ENCODE data around the gene TBXAS1. TPM values are rescaled to one million over a fixed set of nuclear protein-coding genes. Genes with fewer than 3 reads are reported as not detected.

TBXAS1 gene
- total RNA-seq, 1 donor from 2014 or later = 3.8 TPM

GRCh38 chr7:139941866-139942265, 112.8 kb downstream of the TBXAS1 start:
- intact Hi-C loops (cut with micrococcal nuclease) = no loop called here

GRCh38 chr7:139942636-139943035, 113.6 kb downstream of the TBXAS1 start:
- intact Hi-C loops (cut with micrococcal nuclease) = no loop called here

DNA sequence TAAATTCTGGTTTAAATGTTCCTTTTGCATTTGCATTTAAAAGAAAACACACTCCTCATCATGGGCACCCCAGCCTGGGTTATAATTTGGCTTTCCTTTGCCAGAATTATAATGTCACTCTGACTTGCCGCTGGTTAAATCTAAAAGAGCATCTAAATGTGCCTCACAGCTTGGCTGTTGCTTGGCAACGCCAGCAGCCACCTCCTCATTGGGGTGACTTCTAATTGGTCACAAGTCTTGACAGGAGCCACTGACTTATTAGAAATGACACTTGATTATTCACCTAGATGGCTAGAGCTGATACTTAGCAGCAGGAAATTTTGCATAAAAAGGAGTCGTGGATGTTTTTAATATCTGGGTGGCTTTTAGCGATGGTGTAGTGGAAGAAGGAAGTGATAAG, 114.3 kb downstream of the TBXAS1 start:
- intact Hi-C loops (cut with micrococcal nuclease) = no loop called here

- intact Hi-C loops (cut with micrococcal nuclease) = no loop called here
Measured at GRCh38 chr7:139944248-139944647, 115.2 kb downstream of the TBXAS1 start.

GRCh38 chr7:139946533-139946932, 117.5 kb downstream of the TBXAS1 start:
- intact Hi-C loops (cut with micrococcal nuclease) = no loop called here

- intact Hi-C loops (cut with micrococcal nuclease) = no loop called here
Measured at GRCh38 chr7:139947021-139947420, 118.0 kb downstream of the TBXAS1 start.

- intact Hi-C loops (cut with micrococcal nuclease) = no loop called here
Measured at GRCh38 chr7:139948167-139948566, 119.1 kb downstream of the TBXAS1 start.

DNA sequence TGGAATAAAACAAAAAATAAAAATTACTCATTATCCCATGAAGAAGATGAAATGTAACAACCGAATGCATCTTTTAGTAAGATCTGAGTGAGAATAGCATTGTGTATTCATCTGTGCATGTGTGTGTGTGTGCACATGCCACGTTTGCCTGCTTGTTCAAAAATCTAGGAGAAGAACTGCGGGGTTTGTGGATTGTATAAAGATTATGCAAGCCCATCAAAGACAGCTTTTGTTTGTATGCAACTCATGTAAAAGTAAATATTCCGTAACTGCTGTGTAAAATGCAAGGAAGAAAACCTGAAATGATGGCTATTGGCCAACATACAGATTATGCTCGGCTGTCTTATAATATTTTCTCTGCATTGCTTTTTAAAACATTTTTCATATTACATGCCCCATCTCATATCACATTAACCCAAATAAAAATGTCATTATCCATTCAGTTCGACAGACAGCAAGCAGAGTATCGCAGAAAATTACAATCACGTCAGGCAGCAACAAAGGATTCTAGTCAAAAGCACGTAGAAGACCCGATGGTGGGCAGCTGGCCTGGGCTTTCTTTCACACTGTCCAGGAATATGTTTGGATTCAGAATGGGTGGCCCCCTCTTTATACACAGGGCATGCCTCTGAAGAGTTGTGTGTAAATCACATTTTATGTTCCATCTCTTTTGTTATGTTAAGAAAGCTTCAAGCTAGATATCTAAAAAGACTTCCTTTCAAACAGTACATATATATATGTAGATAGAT, 119.7 kb downstream of the TBXAS1 start:
- intact Hi-C loops (cut with micrococcal nuclease) = no loop called here

- intact Hi-C loops (cut with micrococcal nuclease) = no loop called here
Measured at GRCh38 chr7:139949629-139950028, 120.6 kb downstream of the TBXAS1 start.

GRCh38 chr7:139950881-139951525, 121.9 kb downstream of the TBXAS1 start:
- intact Hi-C loops (cut with micrococcal nuclease) = no loop called here

- intact Hi-C loops (cut with micrococcal nuclease) = no loop called here
Measured at GRCh38 chr7:139953229-139953628, 124.2 kb downstream of the TBXAS1 start.

DNA sequence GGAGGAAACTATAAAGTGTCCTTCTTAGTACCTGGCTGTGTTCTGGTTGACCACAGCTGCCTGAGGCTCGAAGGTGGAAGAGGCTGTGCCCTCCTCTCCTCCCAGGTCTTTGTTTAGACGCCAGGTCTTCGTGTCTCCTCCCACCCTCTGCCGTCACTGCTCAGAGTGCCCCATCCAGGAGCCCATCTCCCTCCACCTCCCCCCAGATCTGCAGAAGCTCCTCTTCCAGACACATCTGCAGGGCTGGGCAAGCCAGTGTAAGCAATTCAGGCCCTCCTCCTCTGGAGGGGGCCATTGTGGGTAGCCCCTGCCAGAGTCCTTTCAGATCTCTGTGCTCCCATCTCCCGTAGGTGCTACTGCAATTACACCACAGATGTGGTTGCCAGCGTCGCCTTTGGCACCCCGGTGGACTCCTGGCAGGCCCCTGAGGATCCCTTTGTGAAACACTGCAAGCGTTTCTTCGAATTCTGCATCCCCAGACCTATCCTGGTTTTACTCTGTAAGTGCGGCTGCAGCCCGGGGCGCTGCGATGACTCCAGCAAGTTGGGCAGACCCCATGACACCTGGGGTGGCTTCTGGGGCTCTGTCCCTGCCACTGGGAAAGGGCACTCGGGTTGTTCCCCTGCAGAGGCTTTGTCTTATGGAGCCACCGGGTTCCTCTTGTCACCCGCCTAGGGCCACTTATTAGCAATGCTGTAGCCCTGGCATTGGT, 126.2 kb downstream of the TBXAS1 start:
- intact Hi-C loops (cut with micrococcal nuclease) = no loop called here

DNA sequence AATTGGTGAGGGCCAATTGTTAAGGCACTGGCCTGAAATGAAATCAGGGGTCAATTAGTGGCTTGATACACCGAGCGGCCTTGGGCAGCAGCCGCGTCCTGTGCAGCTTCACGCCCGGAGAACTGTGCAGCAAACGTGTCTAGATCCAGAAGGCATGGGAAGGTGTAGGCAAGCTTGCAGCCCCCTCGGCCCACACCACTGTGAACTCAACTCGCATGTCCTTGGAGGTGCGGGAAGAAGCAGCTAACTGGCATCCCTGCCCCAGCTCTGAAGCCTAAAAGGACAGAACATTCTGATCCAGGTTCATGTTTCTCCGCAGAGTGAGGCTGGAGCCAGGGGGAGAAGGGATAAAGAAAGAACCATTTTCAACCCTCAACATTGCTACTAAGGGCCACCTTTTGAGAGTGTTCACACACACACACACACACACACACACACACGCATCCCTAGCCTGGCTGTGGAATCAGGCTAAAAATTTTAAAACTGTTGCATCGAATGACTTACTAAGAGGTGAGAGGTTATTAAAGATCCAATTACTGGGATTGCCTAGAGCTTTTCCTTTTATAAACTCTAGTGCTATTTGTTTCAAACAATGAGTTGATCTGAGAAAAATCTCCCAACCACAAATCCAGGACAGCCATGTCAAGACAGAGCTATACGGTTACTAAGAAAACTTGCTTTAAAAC, 129.7 kb downstream of the TBXAS1 start:
- intact Hi-C loops (cut with micrococcal nuclease) = no loop called here

- intact Hi-C loops (cut with micrococcal nuclease) = no loop called here
Measured at GRCh38 chr7:139959285-139959628, 130.2 kb downstream of the TBXAS1 start.

- intact Hi-C loops (cut with micrococcal nuclease) = no loop called here
Measured at GRCh38 chr7:139959718-139960117, 130.7 kb downstream of the TBXAS1 start.

- intact Hi-C loops (cut with micrococcal nuclease) = no loop called here
Measured at GRCh38 chr7:139960157-139960556, 131.1 kb downstream of the TBXAS1 start.

DNA sequence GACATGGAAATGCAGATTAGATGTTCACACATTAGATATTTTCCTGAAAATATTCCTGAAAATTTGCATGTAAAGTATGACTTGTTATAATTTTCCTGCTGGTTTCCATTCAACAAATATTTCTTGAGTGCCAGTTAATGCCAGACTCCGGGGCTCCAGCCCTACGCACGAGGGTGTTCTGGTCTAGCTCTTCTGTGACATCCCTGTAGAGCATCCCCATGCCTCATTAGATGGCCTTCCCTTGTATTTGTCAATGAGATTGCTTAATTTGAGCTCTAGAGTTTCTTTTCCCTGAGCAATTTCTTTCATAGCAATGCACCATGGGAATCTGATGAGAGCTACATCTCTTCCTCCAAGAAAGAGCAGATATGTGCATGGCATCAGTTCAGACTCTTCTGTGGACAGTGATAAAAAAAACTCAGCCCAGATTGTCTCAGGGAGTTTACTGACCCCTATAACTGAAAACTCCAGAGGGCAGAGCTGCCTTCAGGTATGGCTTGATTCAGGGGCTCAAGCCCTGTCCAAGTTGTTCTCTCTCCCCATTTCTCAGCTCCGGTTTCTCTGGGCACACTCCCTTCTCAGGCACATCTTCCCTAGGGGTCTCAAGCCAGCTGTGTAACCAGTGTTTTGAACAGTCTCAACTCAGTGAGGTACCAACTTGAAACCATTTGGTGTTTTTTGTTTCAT, 137.0 kb downstream of the TBXAS1 start:
- intact Hi-C loops (cut with micrococcal nuclease) = no loop called here

GRCh38 chr7:139966949-139967348, 137.9 kb downstream of the TBXAS1 start:
- intact Hi-C loops (cut with micrococcal nuclease) = no loop called here

DNA sequence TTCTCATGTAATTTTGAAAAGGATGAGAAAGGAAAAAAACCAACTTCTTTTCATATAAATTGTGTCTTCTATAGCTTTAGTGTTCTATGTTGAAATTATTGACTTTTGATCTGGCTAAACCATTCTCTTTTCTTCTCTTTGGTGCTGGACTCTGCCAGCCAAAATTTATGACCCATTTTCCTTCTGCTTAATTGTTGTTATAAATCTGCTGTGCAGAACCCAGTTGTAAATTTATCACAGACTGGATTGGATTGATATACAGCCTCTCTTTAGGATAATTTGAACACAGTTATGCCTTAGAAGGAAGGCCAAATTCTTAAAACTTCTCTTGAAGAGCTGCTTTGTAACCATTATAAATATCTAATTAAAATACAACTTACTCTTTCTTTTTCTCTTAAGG, 139.9 kb downstream of the TBXAS1 start:
- intact Hi-C loops (cut with micrococcal nuclease) = no loop called here

- intact Hi-C loops (cut with micrococcal nuclease) = no loop called here
Measured at GRCh38 chr7:139972029-139972428, 143.0 kb downstream of the TBXAS1 start.

All from T-helper 2 cell treated with Interferon-gamma antibody and Interleukin-4, amounts not matched to agents 100 ng/mL and 5 ng/mL, for 36 hours (primary cell).